Stomach (tissue), 9 donors: Measurements from ENCODE around the gene CHTF18. TPM values are rescaled to one million over a fixed set of nuclear protein-coding genes. Genes with fewer than 3 reads are reported as not detected.

Source experiments
- DNase-seq, 2 donors: peaks; one replicate each; pipeline versions ENCODE4 v3.0.0 to v3.0.0-alpha.2; 2013 to 2019
- H3K27ac ChIP-seq, 5 donors: fragments of 200-600 bp in 4 of 5; sonication (generic) in 4 of 5; one replicate each; pipeline ENCODE4 v1.5.1; 2013 to 2019; ENCODE audit warnings: mild to moderate bottlenecking in 1 of 5, moderate library complexity in 1 of 5
- H3K27me3 ChIP-seq, 3 donors: fragments of 200-600 bp; sonication (generic); one replicate each; pipeline ENCODE4 v1.5.1; 2017 to 2019; ENCODE audit warnings: mixed run types in 1 of 3
- H3K36me3 ChIP-seq, 4 donors: fragments of 200-600 bp; sonication (generic); 1 replicate in 3 of 4; 2 replicates in 1 of 4; pipeline ENCODE4 v1.5.1; 2016 to 2019
- H3K4me1 ChIP-seq, 4 donors: fragments of 200-600 bp; sonication (generic); one replicate each; pipeline ENCODE4 v1.5.1; 2016 to 2019
- H3K4me3 ChIP-seq, 4 donors: fragments of 200-600 bp; sonication (generic) in 3 of 4; one replicate each; pipeline ENCODE4 v1.5.1; 2016 to 2019; ENCODE audit warnings: mild to moderate bottlenecking in 1 of 4
- H3K9me3 ChIP-seq, 4 donors: fragments of 200-600 bp; sonication (generic); one replicate each; pipeline ENCODE4 v1.5.1; 2016 to 2019
- EP300 ChIP-seq: sonication (generic); formaldehyde crosslinking; IDR thresholded peaks from one replicate; pipeline ENCODE4 v1.6.1; 2017; ENCODE audit warnings: antibody characterized with exemption
- POLR2A ChIP-seq, 4 donors: fragments of 450-650 bp; IDR thresholded peaks; one replicate each; pipeline ENCODE4 v1.6.1; 2016; ENCODE audit warnings: antibody characterized with exemption in 4 of 4, control low read depth in 2 of 4, mild to moderate bottlenecking in 1 of 4, moderate library complexity in 1 of 4
- POLR2AphosphoS5 ChIP-seq, 3 donors: sonication (generic); formaldehyde crosslinking; IDR thresholded peaks; one replicate each; pipeline ENCODE4 v1.6.1; 2016; ENCODE audit warnings: antibody characterized with exemption in 3 of 3
- WGBS, 5 donors: extraction: QIAGEN DNeasy Blood & Tissue Kit in 3 of 5; methylation state at CpG; one replicate each; pipeline versions ENCODE4 v1.1.5 to v1.1.7; 2013 to 2018; 5-methylcytosine and 5-hydroxymethylcytosine counted together
- intact Hi-C: fragments of 100-400 bp; cut with DNase I; formaldehyde crosslinking; loops from one replicate; pipeline ENCODE4 v1.15.1; 2023; ENCODE audit warnings: low total_unique reads
- polyA plus RNA-seq, 3 donors: library from polyadenylated mRNA; stranded (reverse); fragments of 200-250 nt; gene quantifications; one replicate each; pipeline ENCODE4 v1.2.3, GENCODE V29; 2013
- total RNA-seq, 5 donors: library from RNA; depleted of rRNA; stranded (reverse); fragments of >200 nt; gene quantifications; one replicate each; pipeline versions ENCODE4 v1.1.0 to v1.2.3, GENCODE V29; 2014 to 2016
- TF ChIP-seq, protein P1 (sequence below), 7 experiments: fragments of 450-650 bp in 4 of 7; fragments of 200-600 bp in 3 of 7; sonication (generic) in 3 of 7; IDR thresholded peaks; one replicate each; pipeline ENCODE4 v1.5.1; 2016 to 2019; ENCODE audit warnings: antibody characterized with exemption in 7 of 7, control low read depth in 2 of 7, mild to moderate bottlenecking in 1 of 7
- donor health status: healthy with polysubstance abuse.
- donor health status: Bipolar disorder and iron deficiency.
- donor health status: healthy.

The CHTF18 gene
- total and polyA plus RNA-seq, 8 donors, result 2.9 to 143 (median 21.5) TPM

DNA sequence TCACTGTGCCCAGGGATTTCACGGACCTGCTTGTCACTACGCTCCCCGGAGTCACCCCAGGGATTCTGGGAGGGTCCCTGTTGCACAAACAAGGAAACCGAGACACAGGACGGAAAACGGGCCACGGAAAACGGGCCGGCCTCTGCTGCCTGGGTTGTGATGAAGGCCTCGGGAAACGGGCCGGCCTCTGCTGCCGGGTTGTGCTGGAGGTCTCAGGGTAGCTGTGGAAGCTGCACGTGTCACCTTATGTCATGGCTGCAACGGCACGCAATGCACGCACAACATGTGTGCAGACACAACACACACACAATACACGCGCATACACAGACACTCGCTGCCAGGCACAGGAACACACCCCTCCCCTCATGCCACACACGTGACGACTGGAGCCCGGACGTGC lies 39.1 kb downstream of the CHTF18 start:
- Histone ChIP-seq H3K4me1 (peaks cover 0 to 9% (median 4%) of the 10 kb centered on the region in 4 donors), H3K27me3 (peaks cover 0 to 74% (median 9%) of the 10 kb centered on the region in 3 donors), H3K36me3 (no peaks in the 10 kb centered on the region), H3K4me3 (no peak overlapping the region), H3K27ac (no peak overlapping the region), H3K9me3 (no peaks in the 10 kb centered on the region)
- no peak for DNase-seq
- intact Hi-C loops, result no loop called here
- WGBS, 5 donors, result 84 to 92% (median 90%) methylated on average over 24 of the region's 24 CpGs
- TF ChIP-seq POLR2A (IDR thresholded peaks at IDR 0.05) (no peak), EP300 (no peak), POLR2AphosphoS5 (IDR thresholded peaks at IDR 0.05) (no peak)
- TF ChIP-seq, protein P1, sequence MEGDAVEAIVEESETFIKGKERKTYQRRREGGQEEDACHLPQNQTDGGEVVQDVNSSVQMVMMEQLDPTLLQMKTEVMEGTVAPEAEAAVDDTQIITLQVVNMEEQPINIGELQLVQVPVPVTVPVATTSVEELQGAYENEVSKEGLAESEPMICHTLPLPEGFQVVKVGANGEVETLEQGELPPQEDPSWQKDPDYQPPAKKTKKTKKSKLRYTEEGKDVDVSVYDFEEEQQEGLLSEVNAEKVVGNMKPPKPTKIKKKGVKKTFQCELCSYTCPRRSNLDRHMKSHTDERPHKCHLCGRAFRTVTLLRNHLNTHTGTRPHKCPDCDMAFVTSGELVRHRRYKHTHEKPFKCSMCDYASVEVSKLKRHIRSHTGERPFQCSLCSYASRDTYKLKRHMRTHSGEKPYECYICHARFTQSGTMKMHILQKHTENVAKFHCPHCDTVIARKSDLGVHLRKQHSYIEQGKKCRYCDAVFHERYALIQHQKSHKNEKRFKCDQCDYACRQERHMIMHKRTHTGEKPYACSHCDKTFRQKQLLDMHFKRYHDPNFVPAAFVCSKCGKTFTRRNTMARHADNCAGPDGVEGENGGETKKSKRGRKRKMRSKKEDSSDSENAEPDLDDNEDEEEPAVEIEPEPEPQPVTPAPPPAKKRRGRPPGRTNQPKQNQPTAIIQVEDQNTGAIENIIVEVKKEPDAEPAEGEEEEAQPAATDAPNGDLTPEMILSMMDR (IDR thresholded peaks at IDR 0.05), result no peak

DNA sequence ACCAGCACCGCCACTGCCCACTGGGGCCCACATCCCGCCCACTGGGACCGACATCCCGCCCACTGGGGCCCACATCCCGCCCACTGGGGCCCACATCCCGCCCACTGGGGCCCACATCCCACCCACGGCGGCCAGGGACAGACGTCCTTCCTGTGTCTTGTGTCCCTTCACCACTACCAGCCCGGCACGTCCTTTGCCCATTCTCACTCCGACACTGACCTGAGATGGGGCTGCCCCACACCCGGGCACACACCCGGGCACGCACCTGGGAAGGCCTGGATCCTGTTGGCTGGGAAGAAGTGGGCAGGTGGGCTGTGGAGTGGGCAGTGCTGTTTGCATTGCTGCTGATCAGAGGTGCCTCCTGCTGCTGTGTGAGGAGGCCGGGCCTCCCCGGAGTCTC lies 40.5 kb downstream of the CHTF18 start:
- H3K27me3 ChIP-seq, result peaks cover 0 to 72% (median 9%) of the 10 kb centered on the region in 3 donors
- no peak for DNase-seq
- H3K4me1 ChIP-seq, result peaks cover 0 to 9% (median 4%) of the 10 kb centered on the region in 4 donors
- no peaks in the 10 kb centered on the region for H3K36me3 ChIP-seq
- intact Hi-C loops, result no loop called here
- 69 to 82% (median 77%) methylated on average over 16 to 17 of the region's 17 CpGs for WGBS, 5 donors
- H3K9me3 ChIP-seq, result peaks cover 0 to 3% (median 0%) of the 10 kb centered on the region in 4 donors
- H3K27ac ChIP-seq, result no peak overlapping the region
- H3K4me3 ChIP-seq, result no peak overlapping the region
- no peak for TF ChIP-seq EP300
- TF ChIP-seq, protein P1 (IDR thresholded peaks at IDR 0.05), result no peak

DNA sequence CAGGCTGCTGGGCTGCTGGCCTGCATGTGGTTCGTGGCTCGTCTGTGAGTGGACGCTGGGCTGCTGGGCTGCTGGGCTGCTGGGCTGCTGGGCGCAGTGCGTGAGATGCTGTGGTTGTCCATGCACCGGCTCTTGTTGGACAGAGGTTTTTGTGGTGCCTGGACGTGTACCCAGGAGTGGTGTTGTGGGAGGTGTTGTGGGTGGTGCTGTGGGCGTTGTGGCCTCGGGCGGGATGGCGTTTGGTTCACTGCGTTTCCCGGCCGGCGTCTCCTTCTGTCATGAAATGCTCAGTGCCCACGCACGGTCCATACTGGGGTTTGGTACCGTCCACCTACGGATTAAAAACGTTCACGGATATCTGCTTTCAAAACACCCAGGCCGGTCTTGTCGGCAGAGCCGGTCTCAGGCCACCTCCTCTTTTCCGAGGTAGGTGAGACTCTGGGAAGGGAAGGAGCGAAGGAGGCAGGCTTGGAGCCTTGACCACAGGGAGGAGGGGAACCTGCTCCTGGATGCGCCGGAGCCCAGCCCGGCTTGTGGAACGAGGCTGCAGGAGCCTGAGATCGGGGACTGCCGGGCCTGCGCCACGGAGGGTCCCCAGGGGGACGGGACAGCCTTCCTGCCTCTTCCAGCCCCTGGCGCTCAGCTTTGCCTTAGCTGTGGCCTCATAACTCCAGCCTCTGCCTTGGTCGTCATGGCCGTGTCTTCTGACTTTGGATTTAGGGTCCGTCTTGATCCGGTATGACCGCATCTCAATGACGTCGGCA lies 41.9 kb downstream of the CHTF18 start:
- intact Hi-C loops, result no loop called here
- TF ChIP-seq POLR2A (IDR thresholded peaks at IDR 0.05) (no peak), POLR2AphosphoS5 (IDR thresholded peaks at IDR 0.05) (no peak), EP300 (no peak)
- TF ChIP-seq, protein P1 (IDR thresholded peaks at IDR 0.05), result no peak
- no peak for DNase-seq

DNA sequence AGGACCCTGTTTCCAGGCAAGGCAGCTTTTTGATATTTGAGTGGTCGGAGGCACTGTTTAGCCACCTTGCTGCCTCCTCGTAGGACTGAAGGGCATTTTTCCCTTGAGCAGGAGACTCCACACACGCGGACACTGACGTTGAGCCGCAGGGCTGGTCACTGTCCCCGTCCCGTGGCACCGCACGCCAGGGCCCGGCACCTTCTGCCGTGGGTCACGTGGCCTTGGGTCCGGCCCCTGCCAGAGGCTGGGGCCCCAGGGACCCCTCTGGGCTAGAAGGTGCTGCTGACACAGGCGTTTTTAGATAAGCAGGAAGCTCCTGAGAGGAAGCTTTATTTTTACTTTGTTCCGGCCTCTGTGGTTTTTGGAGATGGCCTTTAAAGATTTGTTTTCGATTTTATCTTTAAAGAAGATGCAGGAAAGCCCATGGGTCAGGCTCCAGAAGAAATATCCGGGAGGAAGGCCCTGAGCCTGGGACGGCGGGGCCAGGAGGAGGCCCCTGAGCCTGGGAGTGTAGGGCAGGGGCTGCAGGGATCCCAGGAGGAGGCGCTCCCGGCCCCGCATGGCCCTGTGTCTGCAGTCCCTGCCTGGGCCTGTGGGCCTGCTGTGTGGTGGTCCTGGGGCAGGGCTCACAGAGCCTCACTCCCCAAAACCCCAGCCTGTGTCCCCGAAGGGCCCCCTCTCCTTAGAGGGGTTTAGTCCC lies 42.6 kb downstream of the CHTF18 start:
- 45 to 68% (median 64%) methylated on average over 18 to 24 of the region's 24 CpGs for WGBS, 5 donors
- intact Hi-C loops, result no loop called here
- peaks cover 6 to 24% (median 12%) of the 10 kb centered on the region in 4 donors for H3K9me3 ChIP-seq
- no peak overlapping the region for H3K4me3 ChIP-seq
- H3K36me3 ChIP-seq, result no peaks in the 10 kb centered on the region
- H3K27me3 ChIP-seq, result peaks cover 0 to 54% (median 9%) of the 10 kb centered on the region in 3 donors
- TF ChIP-seq EP300, result no peak
- TF ChIP-seq POLR2A (IDR thresholded peaks at IDR 0.05), result no peak
- TF ChIP-seq, protein P1 (IDR thresholded peaks at IDR 0.05), result no peak
- no peak for TF ChIP-seq POLR2AphosphoS5 (IDR thresholded peaks at IDR 0.05)
- DNase-seq, result no peak
- H3K4me1 ChIP-seq, result no peaks in the 10 kb centered on the region
- no peak overlapping the region for H3K27ac ChIP-seq

More for the DNA sequence above, 41.9 kb downstream of the CHTF18 start:
- Histone ChIP-seq H3K9me3 (peaks cover 0 to 17% (median 5%) of the 10 kb centered on the region in 4 donors), H3K4me3 (no peak overlapping the region), H3K27me3 (peaks cover 0 to 58% (median 9%) of the 10 kb centered on the region in 3 donors), H3K4me1 (peaks cover 0 to 4% (median 1%) of the 10 kb centered on the region in 4 donors), H3K36me3 (no peaks in the 10 kb centered on the region), H3K27ac (no peak overlapping the region)
- WGBS, 5 donors, result 85 to 93% (median 88%) methylated on average over 37 to 43 of the region's 43 CpGs
